Stromal cell of bone marrow (primary cell): ENCODE data around the gene GLYR1.
A peak's percentile ranks its signal among the peaks of the same experiment; 100 is the strongest.

Source experiments
- DNase-seq: peaks from one replicate; pipeline ENCODE4 v3.0.0-alpha.2; 2012; ENCODE audit warnings: low read depth

GLYR1 gene

DNA sequence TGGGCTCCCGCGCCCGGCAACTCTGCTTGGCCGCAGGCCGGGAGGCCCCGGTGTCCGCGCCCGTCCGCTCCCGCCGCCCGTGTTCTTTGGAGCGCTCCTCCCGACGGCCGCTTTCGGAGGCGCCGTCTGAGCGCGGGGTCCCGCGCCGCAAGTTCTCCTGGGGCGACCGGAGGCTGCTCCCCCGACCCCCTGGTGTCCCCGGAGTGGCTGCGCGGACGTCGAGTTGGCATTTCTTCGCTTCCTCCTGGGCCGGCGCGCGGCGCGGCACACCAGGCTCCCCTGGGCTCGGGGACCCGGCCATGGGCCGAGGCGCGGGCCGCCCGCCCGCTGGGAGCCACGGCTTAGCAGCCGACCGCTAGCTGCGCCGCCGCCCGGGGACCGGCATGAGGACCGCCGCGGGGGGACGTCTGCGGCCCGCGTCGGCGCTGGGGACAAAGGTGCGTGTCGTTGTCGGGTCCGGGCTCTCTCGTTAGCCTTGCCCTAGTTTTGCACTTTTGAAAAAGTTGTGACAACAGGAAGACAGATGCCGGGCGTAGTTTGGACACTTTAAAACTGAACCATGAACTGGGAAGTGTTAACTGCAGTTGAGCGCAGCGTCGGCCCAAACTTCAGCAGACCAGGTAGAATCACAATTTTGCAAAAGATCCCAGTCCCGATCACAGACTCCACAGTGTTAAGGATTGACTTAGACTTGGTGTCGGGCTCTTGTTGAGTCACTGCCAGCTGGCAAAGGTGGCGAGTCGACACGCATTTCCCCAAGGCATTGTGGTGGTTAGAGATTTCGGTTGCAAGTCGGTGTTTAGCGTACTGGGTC, 893 bp upstream of the GLYR1 start:
- DNase-seq: peak; percentile 41

DNA sequence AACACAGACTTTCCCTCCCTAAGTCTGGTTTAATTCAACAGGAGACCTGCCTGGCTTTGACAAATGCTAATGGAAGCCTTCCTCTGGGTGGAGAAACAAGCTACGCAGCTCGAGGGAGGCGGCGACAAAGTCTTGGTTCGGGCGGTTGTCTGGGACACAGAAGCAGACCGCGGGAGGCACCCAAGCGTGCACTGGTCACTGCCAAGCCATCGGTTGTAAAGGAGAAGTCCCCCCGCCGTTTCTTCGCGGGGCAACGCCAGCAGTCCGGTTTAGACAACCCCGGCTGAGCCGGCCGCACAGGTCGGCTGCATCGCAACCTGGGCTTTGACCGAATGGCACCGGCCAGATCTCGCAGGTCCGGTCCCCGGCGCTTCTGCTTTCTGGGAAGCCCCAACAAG, 586 bp downstream of the GLYR1 start:
- DNase-seq: peak; percentile 31

DNA sequence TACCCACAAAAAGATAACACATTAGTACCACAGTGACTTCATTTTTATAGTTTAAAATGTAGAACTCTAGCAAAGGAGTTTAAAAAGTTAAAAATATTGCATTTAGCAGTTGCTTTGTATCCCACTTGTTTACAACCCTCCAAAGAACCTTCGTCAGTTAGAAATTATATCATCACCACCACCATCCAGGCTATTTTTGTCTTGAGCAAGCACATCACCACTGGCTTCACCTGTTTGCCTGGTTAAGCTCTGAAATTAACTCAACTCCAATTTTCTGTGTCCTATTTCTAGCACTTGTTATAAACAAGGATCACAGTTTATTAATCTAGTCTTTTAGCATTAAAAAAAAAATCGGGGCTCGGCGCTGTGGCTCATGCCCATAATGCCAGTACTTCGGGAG, 6.1 kb downstream of the GLYR1 start:
- DNase-seq: no peak

DNA sequence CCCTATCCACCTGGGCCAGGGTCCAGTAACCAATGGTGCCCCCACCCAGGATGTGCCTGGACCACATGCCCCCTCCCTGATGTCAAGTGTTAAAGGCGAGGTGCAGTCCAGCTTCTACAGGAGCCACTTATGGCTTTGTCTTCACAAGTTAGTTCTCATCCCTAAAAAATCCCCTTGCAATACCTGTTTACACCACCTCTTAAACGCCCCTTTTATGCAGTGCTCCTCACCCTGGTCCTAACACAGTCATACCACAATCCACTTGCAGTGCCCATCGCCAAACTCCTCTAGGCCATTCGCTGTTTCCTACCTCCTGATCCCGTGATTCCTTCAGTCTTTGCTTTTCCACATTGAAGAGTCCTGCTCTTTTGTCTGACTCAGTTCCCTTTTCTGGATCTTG, 7.1 kb downstream of the GLYR1 start:
- no peak for DNase-seq

DNA sequence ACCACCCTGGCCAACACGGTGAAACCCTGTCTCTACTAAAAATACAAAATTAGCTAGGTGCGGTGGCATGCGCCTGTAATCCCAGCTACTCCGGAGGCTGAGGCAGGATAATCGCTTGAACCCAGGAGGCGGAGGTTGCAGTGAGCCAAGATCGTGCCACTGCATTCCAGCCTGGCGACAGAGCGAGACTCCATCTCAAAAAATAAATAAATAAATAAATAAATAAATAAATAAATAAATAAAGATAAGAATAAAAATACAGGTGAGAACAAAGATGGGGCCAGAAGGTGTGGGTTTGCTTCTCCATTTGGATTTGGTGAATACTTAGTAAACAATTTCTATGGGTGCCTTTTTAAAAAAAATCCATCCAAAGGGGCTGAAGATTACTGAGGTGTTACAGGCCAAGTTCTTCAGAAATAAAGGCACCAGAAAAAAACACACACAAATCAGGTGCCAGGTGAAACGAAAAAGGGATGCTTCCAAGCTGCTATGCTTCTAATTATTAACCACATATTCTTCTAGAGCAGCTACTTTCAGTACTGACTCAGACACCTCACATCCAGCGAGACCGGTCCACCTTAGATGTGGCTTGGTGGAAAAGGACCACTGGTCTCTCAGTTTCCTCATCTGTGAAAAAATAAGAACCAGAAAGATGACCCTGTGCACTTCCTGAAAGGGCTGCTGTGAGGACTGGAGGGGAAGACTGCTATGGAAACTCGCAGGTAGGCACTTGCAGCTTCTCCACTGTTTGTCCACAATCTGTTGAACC, 9.2 kb downstream of the GLYR1 start:
- no peak for DNase-seq

DNA sequence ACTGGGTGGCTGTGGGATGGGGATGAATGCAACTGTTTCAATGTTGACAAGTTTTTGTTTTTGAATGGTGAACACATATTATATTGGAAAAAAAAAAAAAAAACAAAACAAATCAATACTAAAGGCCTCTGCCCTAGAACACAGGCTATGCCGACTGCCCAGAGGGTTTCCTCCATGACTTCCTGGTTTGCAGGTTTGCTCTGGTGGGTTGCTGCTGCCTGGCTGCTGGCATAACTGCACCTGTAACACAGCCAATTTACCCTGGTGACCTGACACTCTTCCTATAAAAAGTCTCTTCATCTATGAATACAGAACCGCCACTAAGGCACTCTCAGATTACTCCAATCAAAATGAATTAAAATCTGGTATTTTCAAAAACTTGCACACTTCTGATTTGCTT, 10.4 kb downstream of the GLYR1 start:
- DNase-seq: no peak

DNA sequence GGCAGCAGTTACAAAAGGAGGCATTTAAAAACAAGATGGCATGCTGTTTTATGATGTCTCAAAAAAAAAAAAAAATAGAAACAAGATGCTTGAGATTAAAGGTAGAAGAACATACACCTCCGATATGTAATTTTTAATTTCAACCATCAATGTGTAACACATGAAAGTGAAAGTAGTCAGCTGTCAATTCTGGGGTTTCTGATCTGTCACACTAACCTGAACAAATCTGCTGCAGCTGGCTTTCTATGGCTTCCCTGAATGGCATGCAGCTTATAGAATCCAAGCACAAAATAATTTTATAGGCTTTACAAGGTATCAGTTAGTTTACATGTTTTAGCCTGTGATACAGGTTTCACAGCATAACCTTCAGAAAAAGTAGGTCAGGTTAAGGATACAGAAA, 13.5 kb downstream of the GLYR1 start:
- DNase-seq: no peak

DNA sequence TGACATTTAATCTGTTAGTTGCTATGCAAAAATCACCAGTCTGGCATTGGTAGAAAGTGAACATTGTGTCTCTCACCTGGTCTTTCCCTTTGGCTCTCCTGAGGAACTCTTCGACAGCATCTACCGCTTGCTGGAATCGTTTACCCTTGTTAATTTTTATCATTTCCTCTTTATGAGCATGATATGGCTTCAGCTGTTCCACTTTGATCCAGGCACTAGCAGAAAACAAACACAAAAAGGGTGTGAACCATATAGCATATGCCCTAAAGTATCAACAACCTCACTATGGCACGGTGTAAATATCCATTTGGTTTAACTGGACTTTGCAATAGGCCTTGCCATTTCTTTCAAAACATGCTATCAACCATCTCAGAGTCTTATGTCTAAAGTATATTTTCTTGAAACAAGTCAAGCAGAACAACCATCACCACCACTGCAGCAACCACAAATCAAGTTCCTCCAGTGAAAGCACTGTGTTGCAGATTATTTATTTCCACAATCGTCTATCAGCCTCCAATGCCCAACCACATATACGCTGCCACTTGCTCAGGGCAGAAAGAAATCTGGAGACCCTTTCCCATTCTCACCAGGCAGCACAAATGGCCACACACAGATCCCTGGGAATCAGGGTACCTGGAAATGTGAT, 14.3 kb downstream of the GLYR1 start:
- DNase-seq: no peak

DNA sequence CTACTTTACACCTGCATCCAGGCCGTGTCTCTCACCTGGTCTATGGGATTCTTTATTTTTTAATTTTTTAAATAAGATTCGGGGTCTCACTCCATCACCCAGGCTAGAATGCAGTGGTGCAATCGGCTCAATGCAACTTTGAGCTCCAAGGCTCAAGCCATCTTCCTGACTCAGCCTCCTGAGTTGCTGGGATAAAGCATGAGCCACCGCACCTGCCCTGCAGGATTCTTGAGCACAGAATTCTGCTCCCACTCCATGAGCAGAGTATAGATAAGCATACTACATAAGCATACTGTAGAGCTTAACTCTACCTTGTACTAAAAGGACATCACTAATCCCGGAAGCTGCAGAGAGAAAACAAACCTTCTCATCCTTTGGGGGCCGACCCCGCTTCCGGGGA, 15.5 kb downstream of the GLYR1 start:
- no peak for DNase-seq

DNA sequence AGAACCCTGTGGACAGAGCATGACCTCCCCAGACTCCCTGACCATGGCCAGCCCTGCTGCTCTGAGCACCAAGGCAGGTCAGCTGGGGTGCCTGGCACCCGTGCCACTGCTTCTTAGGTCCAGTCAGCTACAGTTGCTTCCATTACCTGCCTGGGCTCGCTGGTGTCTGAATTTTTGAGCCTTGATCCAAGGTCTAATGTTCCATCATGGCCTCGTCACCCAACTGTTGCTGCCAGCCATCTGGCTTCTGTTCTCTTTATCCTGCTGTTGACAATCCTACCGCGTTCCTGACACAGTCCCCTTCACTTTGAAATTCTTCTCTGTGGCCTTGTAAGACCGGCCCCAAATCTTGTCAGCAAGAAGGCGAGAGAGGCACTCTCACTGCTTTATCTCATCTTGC, 16.7 kb downstream of the GLYR1 start:
- DNase-seq: no peak

DNA sequence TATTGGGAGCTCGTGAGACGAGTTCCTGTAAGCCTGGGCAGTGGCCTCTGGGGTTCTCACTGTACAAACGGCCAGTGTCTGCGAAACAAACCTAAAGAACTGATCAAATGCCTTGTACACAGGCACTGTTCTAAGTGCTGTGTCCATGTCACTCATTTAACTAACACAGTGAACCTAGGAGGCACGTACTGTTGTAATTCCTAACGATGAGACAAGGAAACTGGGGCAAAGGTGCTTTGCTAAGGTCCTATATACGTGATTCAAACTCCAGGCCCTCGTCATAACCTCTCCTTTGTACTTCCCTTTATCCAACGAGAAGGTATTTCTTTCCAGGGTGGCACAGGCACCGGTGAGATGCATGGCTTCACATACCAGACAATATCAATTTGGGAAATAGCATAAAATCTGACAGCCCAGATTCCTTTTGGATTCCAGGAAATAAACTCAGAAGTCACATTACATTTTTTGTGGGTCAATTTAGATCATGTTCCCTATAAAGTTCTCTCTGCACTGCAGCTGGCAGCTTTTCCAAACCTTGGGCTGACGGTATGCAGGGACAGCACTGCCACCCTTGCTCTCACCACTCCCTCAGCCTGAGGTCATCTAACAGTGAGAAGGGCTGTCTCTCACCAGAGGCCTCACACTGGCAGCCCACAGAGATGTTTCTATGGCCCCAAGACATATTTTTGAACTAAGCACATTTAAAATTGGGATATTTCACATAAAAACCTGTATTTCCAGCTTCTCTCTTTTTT, 18.3 kb downstream of the GLYR1 start:
- DNase-seq: no peak

DNA sequence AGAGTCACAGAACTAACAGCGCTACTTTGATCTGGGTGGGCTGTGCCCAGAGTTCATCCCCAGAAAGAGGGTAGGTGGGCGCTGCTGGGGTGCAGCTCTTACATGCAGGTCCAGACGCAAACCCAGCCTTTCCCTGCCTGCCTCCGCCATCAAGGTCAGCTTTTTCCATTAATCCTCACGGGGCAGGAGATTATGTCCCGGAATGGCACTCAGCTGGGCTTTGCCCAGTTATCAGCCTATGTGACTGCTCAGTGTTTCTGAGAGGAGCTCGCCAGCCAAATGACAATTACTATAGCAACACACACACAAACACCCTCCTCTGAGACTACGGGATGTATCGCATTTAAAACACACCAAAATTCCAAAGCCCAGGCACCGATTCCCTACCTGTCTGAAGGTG, 20.1 kb downstream of the GLYR1 start:
- DNase-seq: no peak

DNA sequence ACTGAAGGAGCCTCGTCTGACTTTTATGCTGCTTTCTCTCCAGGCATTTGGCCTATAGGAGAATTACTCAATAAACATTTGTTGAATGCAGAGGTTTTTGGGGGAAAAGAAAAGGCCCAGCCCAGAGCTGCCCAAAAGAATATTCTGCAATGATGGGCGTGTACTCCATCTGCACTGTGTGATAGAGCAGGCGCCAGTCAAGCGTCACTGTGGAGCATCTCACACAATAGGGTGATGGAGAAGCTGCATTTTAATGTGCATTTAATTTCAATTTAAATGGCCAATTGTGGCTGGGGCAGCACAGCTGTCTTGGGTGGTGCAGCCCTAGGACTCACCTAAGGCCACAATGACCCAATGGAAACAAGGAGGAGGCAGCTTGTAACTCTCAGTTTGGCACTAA, 20.6 kb downstream of the GLYR1 start:
- no peak for DNase-seq

DNA sequence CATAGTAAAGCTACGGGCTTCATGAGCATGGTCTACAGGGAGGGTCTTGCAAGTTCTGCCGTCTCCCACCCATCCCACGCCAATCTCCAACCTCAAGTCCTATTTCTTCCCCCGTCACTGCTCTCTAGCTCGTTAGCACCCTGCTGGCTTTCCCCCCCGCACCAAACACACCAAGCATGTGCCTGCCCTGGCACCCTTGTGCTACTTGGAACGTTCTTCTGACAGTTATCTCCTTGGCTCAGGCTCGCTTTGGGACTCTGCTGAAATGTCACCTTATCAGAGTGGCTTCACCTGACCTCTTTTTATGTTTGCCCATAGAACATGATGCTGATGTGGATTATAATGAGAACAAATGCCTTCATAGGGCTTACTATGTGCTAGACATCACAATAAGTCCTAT, 21.9 kb downstream of the GLYR1 start:
- no peak for DNase-seq

DNA sequence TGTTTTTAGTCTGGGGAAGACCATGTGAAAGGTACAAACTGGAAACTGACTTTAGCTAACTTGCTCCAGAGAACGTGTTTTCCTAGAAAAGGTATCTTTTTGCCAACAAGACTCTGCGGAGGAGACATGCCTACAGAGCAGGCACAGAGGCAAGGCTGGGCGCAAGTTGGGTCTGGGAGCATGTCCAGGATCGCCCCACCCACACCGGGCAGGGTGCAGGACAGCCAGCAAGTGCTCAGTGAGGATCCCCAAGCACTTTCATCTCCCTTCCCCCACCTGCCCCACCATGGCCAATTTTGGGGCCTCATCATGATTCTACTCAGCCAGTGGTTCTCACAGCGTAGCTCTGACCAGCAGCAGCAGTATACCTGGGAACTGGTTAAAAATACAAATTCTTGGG, 26.4 kb downstream of the GLYR1 start:
- no peak for DNase-seq

DNA sequence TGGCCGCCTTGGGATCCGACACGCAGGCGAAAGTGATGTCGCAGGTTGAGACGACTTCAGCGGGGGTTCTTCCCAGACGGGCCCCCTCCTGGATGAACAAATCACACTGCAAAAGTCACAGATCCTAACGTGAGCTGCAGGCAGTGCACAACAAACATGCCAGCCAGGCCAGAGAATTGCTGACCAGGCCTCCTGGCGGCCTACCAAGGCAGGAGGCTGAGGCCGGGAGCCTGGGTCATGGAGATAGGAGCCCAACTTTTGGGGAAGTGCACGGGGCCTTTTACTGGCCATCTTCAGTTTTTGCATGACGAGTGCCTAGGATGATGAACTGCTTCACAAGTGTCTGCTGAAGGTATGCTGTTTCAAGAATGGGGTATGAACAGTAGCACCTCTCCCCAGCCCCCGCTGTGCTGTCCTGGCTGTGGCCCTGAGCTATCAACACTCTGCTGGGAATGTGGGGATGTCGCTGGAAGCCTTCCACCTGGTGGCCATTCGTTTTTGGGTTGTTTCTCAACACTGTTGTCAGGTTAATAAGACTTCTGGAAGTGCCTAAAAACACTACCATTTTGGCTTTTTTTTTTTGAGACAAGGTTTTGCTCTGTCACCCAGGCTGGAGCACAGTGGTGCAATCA, 32.4 kb downstream of the GLYR1 start:
- no peak for DNase-seq

DNA sequence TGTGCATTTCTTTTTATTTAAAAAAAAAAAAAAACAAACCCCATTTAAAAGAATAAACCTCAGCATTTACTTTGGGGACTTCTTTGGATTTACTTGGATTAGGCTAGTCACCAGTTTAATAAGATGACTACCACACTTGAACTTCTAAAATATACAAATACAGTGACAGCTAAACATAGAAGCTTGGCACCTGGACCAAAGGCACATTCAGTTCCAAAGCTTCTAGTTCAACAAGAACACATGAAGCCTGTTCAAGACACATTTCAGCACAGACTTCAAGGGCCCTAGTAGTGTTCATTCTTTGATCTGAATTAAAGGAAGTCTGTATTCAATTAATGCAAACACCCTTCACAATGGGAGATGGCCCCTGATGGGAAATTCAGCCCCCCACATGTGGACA, 33.0 kb downstream of the GLYR1 start:
- DNase-seq: no peak

DNA sequence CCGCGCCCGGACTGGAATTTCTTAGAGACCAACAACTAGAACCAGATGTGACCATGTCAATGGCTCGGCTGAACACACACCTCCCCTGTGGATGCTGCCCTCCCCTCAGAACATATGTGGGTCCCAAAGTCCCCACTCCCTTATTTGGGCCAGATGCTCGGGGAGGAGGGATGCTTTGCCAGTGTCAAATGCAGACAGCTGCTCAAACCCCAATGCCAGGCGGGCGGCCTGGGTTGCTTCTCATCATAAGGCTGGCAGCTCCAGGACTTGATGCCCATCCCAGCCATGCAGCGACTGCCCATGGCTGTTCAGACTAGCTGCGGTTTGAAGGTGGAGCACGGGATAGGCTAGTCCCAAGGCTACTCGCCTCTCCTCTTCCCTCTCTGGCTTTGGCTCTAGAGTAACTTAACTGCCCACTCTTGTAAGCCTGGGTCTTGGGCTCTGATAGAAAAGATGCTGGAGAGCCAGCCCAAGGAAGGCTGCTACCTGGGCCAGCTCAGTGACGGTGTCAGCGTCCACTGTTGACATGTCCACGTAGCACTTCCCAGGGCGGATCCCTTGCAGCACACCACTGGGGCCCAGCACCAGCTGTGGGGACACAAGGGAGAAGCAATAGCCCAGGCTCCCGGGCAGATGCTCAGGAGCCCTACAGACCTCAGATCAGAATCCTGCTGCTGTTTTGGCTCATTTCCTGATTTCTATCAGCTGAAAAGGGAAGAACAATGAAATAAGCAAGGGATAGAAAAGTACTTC, 33.7 kb downstream of the GLYR1 start:
- no peak for DNase-seq

DNA sequence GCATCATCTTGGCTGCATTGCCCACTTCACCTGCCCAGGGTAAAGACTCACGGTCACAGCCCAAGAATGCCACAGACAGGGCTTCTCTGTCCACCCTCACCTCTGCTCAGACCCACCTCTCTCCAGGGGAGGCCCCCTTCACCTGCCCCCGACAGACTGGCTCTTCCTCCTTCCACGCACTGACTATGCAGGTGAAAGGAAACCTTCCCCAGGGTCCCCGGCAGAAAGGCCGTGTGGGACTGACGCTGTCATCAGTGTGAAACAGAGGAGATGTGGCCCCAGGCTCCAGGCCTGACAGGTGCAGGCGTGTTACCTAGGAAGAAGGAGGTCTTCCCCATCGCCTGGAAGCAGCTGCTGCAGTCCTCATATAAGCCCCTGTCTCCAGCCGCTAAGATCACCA, 35.3 kb downstream of the GLYR1 start:
- DNase-seq: no peak

DNA sequence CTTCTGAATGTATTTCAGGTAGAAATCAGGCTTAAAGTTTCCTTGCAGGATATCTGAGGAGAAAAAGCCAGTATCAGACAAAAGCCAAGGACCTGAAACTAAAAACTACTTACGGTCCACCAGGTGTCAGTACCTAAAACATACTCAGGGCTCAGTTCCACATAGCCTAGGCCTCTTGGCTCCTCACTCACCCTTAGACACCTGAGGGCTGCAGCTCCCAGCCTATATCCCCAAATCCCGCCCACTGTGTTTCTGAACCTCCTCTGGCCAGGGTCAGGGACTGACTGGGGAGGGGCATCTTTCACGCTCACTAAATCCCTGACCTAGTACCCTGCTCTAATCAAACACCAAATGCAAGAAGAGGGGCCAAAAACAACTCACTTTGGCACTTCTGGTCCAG, 35.8 kb downstream of the GLYR1 start:
- no peak for DNase-seq

DNA sequence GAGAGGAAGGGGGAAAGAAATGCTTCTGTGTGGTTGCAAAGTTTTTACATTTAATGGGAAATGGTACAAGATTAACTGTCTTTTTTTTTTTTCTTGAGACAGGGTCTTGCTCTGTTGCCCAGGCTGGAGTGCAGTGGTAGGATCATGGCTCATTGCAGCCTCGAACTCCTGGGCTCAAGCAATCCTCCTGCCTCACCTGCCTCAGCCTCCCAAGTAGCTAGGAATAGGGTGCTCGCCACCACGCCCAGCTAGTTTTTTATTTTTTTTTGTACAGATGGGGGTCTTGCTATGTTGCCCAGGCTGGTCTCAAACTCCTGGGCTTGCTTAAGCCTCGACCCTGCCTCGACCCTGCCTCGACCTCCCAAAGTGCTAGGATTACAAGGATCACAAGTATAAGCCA, 40.8 kb downstream of the GLYR1 start:
- no peak for DNase-seq
